GM18870 (cell line): ENCODE data around the gene CEP97.
"Not testable (repeated sequence)": the region's sequence is repeated elsewhere in the genome, so short reads cannot be mapped to it uniquely, and the experiment has no call there.

Source experiments
- ATAC-seq: cut with Tn5 transposase; IDR thresholded peaks from one replicate; pipeline ENCODE4 v1.9.1; 2021; ENCODE audit warnings: moderate library complexity; ENCODE audit not compliant: unreplicated experiment

CEP97 gene, protein sequence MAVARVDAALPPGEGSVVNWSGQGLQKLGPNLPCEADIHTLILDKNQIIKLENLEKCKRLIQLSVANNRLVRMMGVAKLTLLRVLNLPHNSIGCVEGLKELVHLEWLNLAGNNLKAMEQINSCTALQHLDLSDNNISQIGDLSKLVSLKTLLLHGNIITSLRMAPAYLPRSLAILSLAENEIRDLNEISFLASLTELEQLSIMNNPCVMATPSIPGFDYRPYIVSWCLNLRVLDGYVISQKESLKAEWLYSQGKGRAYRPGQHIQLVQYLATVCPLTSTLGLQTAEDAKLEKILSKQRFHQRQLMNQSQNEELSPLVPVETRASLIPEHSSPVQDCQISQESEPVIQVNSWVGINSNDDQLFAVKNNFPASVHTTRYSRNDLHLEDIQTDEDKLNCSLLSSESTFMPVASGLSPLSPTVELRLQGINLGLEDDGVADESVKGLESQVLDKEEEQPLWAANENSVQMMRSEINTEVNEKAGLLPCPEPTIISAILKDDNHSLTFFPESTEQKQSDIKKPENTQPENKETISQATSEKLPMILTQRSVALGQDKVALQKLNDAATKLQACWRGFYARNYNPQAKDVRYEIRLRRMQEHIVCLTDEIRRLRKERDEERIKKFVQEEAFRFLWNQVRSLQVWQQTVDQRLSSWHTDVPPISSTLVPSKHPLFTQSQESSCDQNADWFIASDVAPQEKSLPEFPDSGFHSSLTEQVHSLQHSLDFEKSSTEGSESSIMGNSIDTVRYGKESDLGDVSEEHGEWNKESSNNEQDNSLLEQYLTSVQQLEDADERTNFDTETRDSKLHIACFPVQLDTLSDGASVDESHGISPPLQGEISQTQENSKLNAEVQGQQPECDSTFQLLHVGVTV

DNA sequence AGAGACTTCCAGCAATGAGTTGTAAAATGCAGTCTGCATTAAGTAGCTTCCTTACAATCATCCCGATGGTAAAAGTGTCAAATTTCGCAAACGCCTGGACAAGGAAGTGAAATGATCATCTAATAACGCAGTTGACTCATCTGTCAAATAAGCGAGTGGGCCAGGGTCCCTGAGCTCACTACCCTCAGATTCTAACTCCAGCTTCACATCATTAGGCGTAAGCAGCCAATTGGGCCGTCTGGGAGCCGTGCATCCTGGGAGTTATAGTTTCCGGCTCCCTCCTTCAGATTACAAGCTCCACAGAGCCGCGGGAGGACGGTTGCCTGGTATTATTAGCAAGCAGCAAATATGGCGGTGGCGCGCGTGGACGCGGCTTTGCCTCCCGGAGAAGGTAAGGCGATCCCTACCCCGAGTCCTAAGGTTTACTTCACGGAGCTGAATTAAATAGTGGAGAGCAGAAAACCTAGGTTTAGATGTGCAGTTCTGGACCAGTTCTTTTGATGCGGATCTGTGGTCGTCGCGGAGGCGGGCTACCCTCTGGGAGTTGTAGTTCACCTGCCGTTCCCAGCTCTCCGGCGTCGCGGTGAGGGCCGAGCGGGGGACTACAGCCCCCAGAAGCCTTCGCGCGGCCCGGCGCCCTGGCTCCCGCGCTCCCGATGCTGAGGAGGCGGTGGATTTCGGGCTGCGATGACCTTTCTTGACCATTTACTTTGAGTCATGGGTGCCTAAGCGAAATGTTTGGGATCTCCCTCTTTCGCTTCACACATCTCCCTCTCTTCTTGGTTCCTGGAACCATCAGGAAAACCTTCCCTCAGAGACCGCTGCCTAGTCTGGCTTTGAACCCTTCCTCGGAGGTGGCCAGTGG is at the start of gene CEP97:
TSS of gene CEP97 (plus strand) at position 286 of the 865 bp plus-strand sequence. CDS start at position 349, 63 bp downstream.
- ATAC-seq, result peak; percentile 81

DNA sequence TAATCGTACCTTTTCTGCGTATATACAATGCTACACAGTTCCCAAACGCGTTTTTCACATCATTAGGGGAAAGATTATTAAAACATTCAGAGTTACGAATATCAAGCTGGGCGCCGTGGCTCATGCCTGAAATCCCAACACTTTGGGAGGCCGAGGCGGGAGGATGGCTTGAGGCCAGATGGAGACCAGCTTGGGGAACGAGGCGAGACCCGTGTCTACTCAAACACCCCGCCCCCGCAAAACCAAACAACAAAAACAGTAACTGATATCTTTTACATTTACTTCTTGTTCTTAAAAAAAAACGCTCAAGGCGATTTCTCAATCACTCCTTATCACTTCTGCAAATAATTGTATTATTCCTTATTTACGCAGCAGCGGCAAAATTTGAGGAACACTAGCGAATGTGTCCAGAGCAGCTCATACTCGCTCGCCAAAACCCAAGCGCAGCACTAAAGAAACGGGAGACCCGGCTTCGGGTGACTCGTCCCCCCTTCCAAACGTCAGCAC is 48.7 kb upstream of the CEP97 start:
- ATAC-seq, result no peak

DNA sequence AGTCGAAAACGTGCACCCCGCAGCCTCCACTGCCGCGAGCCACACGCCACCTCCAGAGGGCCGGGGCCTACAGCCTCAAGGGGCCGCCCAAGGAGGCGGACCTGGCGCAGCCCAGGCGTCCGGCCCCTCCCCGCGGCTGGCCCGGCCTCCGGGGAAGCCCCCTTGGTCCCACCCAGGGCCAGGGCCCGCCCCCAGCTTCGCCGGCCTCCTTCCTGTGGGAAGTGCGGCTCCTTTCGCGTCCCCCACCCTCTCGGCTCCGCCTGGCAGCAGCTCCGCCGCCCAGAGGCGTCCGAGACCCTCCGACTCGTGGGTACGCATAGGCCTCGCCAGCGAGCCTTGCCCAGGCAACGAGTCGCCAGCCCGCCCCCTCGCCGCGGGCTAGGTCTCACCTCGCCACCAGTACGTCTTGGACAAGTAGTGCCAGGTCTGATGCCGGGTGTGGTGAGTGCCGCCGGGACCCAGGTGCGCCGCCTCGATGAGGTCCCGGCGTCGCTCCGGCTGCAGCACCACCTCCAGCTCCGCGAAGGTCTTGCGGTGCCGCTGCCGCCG is 48.1 kb upstream of the CEP97 start:
- ATAC-seq, result peak; percentile 64

DNA sequence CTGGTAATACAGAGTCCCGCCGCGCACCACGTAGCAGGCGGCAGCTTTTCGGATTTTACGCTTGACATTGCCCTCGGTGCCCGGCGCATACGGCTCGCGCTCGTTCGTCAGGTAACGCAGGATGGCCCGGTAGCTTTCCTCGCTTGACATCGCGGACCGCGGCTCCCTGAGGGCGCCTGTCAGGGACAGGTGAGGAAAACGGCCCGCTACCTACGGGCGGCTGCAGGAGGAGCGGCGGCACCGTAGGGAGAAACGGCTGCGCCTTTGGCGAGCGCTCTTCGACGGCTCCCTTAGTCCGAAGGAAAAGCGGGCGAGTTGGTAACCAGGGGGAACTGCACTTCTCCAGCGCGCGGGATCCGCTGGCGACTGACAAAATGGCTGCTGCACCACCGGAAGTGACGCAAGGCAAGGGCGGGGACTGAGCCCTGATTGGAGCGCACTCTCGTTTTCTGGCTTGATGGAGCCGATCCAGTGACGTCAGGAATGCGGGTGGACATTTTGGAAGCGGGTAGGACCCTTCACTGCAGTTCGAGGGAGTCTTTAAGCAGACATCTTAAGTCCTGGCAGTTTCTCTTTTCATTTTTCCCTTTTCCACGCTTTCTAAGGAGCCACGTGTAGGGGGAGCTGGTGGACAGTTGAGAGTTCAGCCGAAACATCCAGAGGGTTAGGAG is 47.5 kb upstream of the CEP97 start, which contains the start of gene ZBTB11:
TSS of gene ZBTB11 (minus strand) at position 368 of the 671 bp plus-strand sequence. CDS start at position 150, 218 bp downstream.
- ATAC-seq, result peak; percentile 88

DNA sequence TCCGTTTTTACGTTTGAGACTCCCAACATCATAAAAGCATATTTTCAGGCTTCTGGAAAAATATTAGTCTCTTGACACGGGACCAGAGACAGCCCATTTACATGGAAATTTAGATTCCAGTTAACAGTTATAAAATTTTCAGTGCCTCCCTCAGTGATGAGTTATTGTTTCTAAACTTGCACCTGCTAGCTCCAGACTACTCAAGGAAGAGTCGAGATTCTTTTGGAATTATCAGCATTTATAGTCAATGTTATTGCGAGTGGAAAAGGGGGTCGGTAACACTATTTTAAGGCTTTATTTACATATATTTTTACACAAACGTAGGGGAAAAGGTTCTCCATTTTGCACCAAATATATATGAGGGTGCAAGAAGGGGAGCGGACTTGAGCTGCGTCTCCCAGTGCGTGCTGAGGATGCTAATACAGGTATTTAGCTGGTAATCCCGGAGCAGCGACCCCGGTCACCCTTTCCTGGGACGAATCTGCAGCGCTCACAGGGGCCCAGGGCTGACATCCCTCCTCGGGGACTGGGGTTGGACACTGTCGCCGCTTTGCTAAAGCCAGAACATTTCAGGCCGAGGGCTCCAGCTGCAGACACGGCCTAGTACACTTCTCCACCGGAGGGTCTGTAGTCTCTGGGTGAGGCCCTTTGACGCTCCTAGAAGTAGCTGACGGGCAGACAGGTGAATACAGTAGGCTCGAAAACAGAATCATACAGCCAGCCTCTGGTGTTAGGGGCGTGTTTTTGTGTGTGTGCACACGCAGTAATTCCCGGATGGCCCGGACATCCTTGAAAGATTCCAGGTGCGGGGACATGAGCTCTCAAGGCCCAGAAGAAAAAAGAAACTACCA is 46.8 kb upstream of the CEP97 start:
- no peak for ATAC-seq

DNA sequence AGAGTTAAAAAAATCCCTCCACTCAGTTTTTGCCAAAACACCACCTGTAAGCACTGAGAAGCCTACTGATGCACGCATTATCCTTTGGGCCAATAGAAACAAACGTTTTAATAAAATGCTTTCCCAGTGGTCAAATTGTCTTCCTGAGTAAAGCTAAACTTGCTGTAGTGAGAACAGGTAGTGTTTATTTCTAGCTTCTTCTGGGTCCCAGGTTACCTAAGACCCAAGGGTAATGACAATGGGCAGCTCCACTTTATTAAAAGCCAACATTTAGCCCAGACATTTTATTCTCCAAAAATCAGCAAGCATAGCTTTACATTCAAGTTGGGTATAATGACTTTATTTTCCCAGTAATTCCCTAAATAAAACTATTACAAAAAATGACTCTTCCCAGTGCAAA is 45.6 kb upstream of the CEP97 start:
- ATAC-seq, result not testable (repeated sequence)

DNA sequence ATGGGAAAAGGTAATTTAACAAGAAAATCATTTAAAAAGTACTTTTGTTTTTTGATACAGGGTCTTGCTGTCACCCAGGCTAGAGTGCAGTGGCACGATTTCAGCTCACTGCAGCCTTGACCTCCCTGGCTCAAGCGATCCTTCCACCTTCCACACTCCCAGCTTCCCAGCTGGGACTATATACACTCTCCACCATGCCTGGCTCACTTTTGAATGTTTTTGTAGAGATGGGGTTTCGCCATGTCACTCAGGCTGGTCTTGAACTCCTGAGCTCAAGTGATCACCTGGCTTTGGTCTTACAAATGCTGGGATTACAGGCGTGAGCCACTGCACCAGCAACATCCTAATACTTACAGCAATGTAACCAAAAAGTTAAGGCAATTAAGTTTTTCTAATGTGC is 43.9 kb upstream of the CEP97 start:
- no peak for ATAC-seq

DNA sequence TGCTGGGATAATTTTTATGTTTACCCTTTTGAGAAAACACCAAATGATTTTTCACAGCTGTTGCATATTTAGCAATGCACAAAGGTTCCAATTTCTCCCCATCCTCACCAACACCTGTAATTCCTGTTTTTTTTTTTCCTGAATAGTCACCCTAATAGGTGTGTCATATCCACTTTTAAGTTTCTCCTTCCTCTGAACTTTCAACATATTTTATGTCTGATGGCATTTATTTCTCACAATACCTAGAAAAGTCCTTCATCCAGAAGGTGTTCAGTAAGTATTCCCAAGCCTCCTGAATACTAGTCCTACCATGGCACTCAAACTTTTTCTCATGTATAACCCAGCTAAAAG is 39.4 kb upstream of the CEP97 start:
- no peak for ATAC-seq

DNA sequence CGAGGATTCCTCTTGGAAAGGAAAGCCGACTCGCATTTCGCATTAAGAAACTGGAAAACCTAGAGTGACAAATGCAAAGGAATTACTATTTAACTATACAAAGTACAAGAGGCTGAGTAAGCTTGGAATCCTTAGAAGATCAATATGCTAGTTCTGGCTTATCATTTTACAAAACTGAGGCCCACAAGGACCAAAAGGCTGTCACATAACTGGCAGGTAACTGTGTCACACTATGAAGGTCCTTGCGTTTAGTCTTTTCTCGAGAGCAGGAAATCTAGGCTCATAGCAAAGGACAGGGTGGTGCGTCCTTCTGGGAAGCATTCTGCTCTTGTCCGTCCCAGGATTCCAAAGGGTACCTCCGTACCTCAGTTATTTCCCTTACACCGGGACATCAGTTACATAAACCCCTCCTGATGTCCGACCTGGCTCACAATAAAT is 38.5 kb upstream of the CEP97 start:
- ATAC-seq, result peak; percentile 7

DNA sequence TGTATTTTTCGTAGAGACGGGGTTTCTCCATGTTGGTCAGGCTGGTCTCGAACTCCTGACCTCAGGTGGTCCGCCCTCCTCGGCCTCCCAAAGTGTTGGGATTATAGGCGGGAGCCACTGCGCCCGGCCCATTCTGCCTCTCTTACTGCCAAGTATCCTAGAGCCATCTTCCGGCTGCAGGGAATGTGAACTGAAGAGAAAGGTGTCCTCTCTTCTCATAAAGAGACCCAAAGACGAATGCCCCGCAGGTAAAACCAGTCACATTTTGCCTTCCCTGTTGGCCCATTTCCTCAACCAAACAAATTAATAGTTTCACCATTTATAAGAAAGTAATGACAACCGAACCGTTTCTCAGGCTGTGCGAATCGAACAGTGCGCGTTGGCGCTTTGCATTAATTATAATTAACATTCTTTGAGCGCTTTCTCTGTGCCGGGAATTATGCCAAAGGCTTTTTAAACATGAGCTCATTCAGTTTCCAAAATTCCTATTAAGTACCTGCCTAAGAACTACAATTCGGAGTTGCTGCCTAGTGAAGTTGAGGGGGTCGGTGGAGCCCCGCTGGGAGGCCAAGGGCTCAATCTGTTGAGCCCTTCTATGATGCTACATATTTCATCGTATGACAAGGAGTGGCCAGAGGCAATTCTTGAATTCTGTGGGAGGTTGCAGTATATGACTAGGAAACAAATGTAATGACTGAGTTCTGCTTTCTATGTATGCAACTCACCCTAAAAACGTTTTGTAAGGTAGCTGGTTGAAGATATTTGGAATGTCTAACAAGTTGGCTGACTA is 37.1 kb upstream of the CEP97 start:
- no peak for ATAC-seq

DNA sequence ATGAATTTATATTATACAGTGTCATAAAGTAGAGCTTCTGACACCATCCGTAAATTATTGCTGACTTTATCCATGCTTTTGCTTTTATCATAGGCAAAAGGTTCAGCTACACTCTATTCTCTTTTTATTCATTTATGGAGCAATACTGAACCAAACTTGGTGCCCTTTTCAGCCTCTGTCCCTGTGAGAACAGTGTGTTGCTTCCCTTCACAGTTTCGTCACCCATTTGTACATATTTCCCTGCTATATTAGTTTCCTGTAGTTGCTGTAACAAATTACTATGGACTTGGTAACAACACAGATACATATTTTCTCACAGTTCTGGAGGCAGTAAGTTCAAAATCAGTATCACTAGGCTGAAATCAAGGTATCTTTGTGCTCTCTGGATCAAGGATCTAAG is 35.1 kb upstream of the CEP97 start:
- no peak for ATAC-seq

DNA sequence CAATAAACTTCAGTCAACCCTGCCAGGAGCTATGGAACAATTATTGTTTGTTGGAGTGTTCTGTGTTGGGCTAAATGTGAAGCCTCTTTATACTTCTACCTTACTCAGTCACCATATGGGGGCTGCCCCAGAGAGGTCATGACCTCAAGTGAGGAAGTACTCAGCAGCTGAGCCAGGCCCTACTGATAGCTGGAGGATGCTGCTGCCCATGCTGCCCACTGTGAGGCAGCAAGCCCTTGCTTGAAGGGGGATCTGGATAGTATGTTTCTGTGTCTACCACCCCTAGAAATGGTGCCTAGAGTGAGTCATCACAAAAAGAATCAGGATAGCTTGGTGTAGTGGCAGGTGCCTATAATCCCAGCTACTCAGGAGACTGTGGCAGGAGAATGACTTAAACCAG is 33.4 kb upstream of the CEP97 start:
- no peak for ATAC-seq

DNA sequence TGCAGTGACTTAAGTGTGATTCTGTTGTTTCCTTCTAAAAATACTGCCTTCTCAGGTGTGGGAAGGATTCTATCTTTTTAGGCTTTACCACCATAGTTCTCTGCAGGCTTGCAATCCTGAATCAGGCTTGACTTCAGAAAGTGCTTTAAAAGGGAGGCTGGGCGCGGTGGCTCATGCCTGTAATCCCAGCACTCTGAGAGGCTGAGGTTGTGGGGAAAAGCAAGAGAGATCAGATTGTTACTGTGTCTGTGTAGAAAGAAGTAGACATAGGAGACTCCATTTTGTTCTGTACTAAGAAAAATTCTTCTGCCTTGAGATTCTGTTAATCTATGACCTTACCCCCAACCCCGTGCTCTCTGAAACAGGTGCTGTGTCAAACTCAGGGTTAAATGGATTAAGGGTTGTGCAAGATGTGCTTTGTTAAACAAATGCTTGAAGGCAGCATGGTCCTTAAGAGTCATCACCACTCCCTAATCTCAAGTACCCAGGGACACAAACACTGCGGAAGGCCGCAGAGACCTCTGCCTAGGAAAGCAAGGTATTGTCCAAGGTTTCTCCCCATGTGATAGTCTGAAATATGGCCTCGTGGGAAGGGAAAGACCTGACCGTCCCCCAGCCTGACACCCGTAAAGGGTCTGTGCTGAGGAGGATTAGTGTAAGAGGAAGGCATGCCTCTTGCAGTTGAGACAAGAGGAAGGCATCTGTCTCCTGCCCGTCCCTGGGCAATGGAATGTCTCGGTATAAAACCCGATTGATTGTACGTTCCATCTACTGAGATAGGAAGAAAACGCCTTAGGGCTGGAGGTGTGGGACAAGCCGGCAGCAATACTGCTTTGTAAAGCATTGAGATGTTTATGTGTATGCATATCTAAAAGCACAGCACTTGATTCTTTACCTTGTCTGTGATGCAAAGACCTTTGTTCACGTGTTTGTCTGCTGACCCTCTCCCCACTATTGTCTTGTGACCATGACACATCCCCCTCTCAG is 32.4 kb upstream of the CEP97 start:
- not testable (repeated sequence) for ATAC-seq

DNA sequence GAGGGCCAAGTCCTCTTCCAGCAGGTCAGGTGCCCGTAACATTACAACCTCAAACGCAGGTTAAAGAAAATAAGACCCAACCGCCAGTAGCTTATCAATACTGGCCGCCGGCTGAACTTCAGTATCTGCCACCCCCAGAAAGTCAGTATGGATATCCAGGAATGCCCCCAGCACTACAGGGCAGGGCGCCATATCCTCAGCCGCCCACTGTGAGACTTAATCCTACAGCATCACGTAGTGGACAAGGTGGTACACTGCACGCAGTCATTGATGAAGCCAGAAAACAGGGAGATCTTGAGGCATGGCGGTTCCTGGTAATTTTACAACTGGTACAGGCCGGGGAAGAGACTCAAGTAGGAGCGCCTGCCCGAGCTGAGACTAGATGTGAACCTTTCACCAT is 30.9 kb upstream of the CEP97 start:
- ATAC-seq, result peak; percentile 70

DNA sequence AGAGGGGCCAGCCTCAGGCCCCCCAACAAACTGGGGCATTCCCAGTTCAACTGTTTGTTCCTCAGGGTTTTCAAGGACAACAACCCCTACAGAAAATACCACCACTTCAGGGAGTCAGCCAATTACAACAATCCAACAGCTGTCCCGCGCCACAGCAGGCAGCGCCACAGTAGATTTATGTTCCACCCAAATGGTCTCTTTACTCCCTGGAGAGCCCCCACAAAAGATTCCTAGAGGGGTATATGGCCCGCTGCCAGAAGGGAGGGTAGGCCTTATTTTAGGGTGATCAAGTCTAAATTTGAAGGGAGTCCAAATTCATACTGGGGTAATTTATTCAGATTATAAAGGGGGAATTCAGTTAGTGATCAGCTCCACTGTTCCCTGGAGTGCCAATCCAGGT is 29.6 kb upstream of the CEP97 start:
- ATAC-seq, result not testable (repeated sequence)

DNA sequence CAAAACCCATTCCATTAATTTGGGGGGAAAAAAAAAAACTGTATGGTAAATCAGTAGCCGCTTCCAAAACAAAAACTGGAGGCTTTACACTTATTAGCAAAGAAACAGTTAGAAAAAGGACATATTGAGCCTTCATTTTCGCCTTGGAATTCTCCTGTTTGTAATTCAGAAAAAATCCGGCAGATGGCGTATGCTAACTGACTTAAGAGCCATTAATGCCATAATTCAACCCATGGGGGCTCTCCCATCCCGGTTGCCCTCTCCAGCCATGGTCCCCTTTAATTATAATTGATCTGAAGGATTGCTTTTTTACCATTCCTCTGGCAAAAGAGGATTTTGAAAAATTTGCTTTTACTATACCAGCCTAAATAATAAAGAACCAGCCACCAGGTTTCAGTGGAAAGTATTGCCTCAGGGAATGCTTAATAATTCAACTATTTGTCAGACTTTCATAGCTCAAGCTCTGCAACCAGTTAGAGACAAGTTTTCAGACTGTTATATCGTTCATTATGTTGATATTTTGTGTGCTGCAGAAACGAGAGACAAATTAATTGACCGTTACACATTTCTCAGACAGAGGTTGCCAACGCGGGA is 28.5 kb upstream of the CEP97 start:
- ATAC-seq, result no peak
